Stimulated activated CD4-positive, alpha-beta T cell treated with anti-CD3 and anti-CD28 coated beads, TNF-alpha, amount 100 ng/mL, for 48 hours (primary cell): ENCODE data around the gene SH2B2.

ENCODE experiments used
- DNase-seq, 3 donors: peaks; one replicate each; pipeline ENCODE4 v3.0.0-alpha.2; 2020; ENCODE audit warnings: low read depth in 3 of 3

The SH2B2 gene

GRCh38 chr7:102266541-102266940 is 20.1 kb upstream of the SH2B2 start:
- DNase-seq = no peak

GRCh38 chr7:102268635-102269034 is 18.0 kb upstream of the SH2B2 start:
- no peak for DNase-seq

- DNase-seq = no peak
These were observed 16.3 kb upstream of the SH2B2 start for GRCh38 chr7:102270178-102270887.

- no peak for DNase-seq
These were observed 15.4 kb upstream of the SH2B2 start for GRCh38 chr7:102271158-102271798.

- DNase-seq = peak; percentile 46 to 77 (median 58)
These were observed 14.4 kb upstream of the SH2B2 start for GRCh38 chr7:102272075-102272916.

GRCh38 chr7:102272917-102273748 is 13.5 kb upstream of the SH2B2 start:
- DNase-seq = no peak

GRCh38 chr7:102273749-102274712 is 12.6 kb upstream of the SH2B2 start:
- DNase-seq = no peak

- no peak for DNase-seq
These were observed 11.5 kb upstream of the SH2B2 start for GRCh38 chr7:102275123-102275703.

- no peak for DNase-seq
These were observed 8.8 kb upstream of the SH2B2 start for GRCh38 chr7:102277901-102278300.

GRCh38 chr7:102279537-102280400 is 6.9 kb upstream of the SH2B2 start:
- DNase-seq = peak; percentile 32 to 41 (median 34)

- DNase-seq = no peak
These were observed 6.1 kb upstream of the SH2B2 start for GRCh38 chr7:102280521-102280920.

GRCh38 chr7:102281785-102282184 is 4.9 kb upstream of the SH2B2 start:
- no peak for DNase-seq

GRCh38 chr7:102282465-102283362 is 4.0 kb upstream of the SH2B2 start:
- DNase-seq = no peak

- no peak for DNase-seq
These were observed 3.0 kb upstream of the SH2B2 start for GRCh38 chr7:102283477-102284189.

- DNase-seq = no peak
These were observed 2.3 kb upstream of the SH2B2 start for GRCh38 chr7:102284399-102284798.

GRCh38 chr7:102284891-102285539 is 1.7 kb upstream of the SH2B2 start:
- no peak for DNase-seq
